HG02798 (cell line): Measurements from ENCODE around the gene EPN2.

Source experiments
- ATAC-seq: cut with Tn5 transposase; IDR thresholded peaks from one replicate; pipeline ENCODE4 v1.9.1; 2021; ENCODE audit warnings: mild to moderate bottlenecking; ENCODE audit not compliant: unreplicated experiment, poor library complexity

EPN2 gene

GRCh38 chr17:19288453-19288852 is 51.3 kb downstream of the EPN2 start:
- no peak for ATAC-seq

GRCh38 chr17:19290066-19290705 is 53.0 kb downstream of the EPN2 start:
- ATAC-seq, result no peak

- ATAC-seq, result no peak
Observed at GRCh38 chr17:19291646-19292376, 54.6 kb downstream of the EPN2 start.

- no peak for ATAC-seq
Observed at GRCh38 chr17:19292377-19292711, 55.2 kb downstream of the EPN2 start.

- no peak for ATAC-seq
Observed at GRCh38 chr17:19294443-19294842, 57.3 kb downstream of the EPN2 start.

GRCh38 chr17:19295473-19296135 is 58.4 kb downstream of the EPN2 start:
- no peak for ATAC-seq

- ATAC-seq, result no peak
Observed at GRCh38 chr17:19296786-19297778, 59.9 kb downstream of the EPN2 start.

- no peak for ATAC-seq
Observed at GRCh38 chr17:19298569-19299213, 61.5 kb downstream of the EPN2 start.

GRCh38 chr17:19299214-19299747 is 62.1 kb downstream of the EPN2 start:
- ATAC-seq, result no peak

- no peak for ATAC-seq
Observed at GRCh38 chr17:19299866-19300265, 62.7 kb downstream of the EPN2 start.

- ATAC-seq, result no peak
Observed at GRCh38 chr17:19301274-19301951, 64.2 kb downstream of the EPN2 start.

GRCh38 chr17:19301973-19302372 is 64.8 kb downstream of the EPN2 start:
- ATAC-seq, result no peak

GRCh38 chr17:19302791-19303331 is 65.7 kb downstream of the EPN2 start:
- ATAC-seq, result no peak

- ATAC-seq, result no peak
Observed at GRCh38 chr17:19303367-19303776, 66.2 kb downstream of the EPN2 start.

- no peak for ATAC-seq
Observed at GRCh38 chr17:19304209-19304608, 67.0 kb downstream of the EPN2 start.

- ATAC-seq, result no peak
Observed at GRCh38 chr17:19304751-19305150, 67.6 kb downstream of the EPN2 start.

GRCh38 chr17:19305256-19305655 is 68.1 kb downstream of the EPN2 start:
- no peak for ATAC-seq

GRCh38 chr17:19305761-19306159 is 68.6 kb downstream of the EPN2 start:
- no peak for ATAC-seq
